Smooth muscle cell (in vitro differentiated cells): ENCODE results near the gene RLF. TPM values are rescaled to one million over a fixed set of nuclear protein-coding genes. Genes with fewer than 3 reads are reported as not detected.

Source experiments
- DNase-seq: peaks from one replicate; lab custom pipeline; 2025; ENCODE audit not compliant: unreplicated experiment; lab: John Stamatoyannopoulos, UW
- H2AFZ ChIP-seq: fragments of 200-600 bp; sonication (generic); 2 replicates; pipeline ENCODE4 v1.6.0; 2016; ENCODE audit warnings: antibody characterized with exemption, low read depth, mild to moderate bottlenecking
- H3F3A ChIP-seq: fragments of 200-600 bp; sonication (generic); 2 replicates; pipeline ENCODE4 v1.6.0; 2017; ENCODE audit warnings: antibody characterized with exemption, low read depth
- H3K27ac ChIP-seq: fragments of 200-600 bp; sonication (generic); 2 replicates; pipeline ENCODE4 v1.5.1; 2016; ENCODE audit warnings: low read depth, mild to moderate bottlenecking
- H3K27me3 ChIP-seq: fragments of 200-600 bp; sonication (generic); 2 replicates; pipeline ENCODE4 v1.6.1; 2016; ENCODE audit warnings: low read depth, mild to moderate bottlenecking
- H3K36me3 ChIP-seq: fragments of 200-600 bp; sonication (generic); 2 replicates; pipeline ENCODE4 v1.5.1; 2016; ENCODE audit warnings: low read depth
- H3K4me1 ChIP-seq: fragments of 200-600 bp; sonication (generic); 2 replicates; pipeline ENCODE4 v1.5.1; 2016; ENCODE audit warnings: low read depth
- H3K4me2 ChIP-seq: fragments of 200-600 bp; sonication (generic); 2 replicates; pipeline ENCODE4 v1.6.0; 2016; ENCODE audit warnings: mild to moderate bottlenecking
- H3K4me3 ChIP-seq: fragments of 200-600 bp; sonication (generic); 2 replicates; pipeline ENCODE4 v1.5.1; 2016; ENCODE audit warnings: mild to moderate bottlenecking
- H3K79me2 ChIP-seq: fragments of 200-600 bp; sonication (generic); 2 replicates; pipeline ENCODE4 v1.6.0; 2016; ENCODE audit warnings: low read depth, mild to moderate bottlenecking
- H3K9ac ChIP-seq: fragments of 200-600 bp; sonication (generic); 2 replicates; pipeline ENCODE4 v1.6.0; 2016; ENCODE audit warnings: low read depth
- H3K9me3 ChIP-seq: fragments of 200-600 bp; sonication (generic); replicated peaks from 2 replicates; pipeline ENCODE4 v1.5.1; 2016; ENCODE audit warnings: low read depth
- H4K20me1 ChIP-seq: fragments of 200-600 bp; sonication (generic); 2 replicates; pipeline ENCODE4 v1.6.0; 2016; ENCODE audit warnings: low read depth
- CTCF ChIP-seq: fragments of 200-600 bp; sonication (generic); IDR thresholded peaks from 2 replicates; pipeline ENCODE4 v1.5.1; 2017; ENCODE audit warnings: borderline replicate concordance, mild to moderate bottlenecking, antibody characterized with exemption; ENCODE audit not compliant: insufficient read depth, poor library complexity, severe bottlenecking
- WGBS: methylation state at CpG from one replicate; pipeline ENCODE4 v1.1.7; 2016; ENCODE audit warnings: low lambda C conversion rate; 5-methylcytosine and 5-hydroxymethylcytosine counted together
- polyA plus RNA-seq: library from polyadenylated mRNA; unstranded; fragments of >200 nt; fragmentation: Nextera tagmentation; extraction: Ambion mirVana; gene quantifications from 2 replicates; pipeline ENCODE4 v1.2.1, GENCODE V29; 2016
- total RNA-seq: library from RNA; depleted of rRNA; stranded (reverse); fragments of >200 nt; gene quantifications from 2 replicates; pipeline ENCODE4 v1.2.3, GENCODE V29; 2014

RLF gene
- total and polyA plus RNA-seq, 2 experiments from 2014 or later = 8.2 to 35.2 TPM

DNA sequence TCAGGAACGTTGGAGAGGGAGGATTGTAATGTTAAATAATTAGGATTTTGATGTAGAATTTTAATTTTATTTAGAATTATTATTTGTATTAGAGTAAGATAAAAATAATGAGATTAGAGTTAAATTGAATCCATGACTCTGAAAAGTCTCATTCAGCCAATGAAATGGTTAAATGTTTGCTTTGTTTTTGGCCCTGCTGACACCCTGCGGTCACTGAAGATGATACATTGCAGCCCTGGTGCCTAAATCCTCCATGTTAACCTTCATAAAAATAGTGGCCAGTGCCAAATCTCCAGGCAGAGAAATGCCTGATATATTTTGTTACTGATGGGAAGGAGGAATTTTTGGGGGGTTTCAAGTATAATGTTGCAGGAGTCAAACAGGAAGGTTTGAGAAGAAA, 27.3 kb upstream of the RLF start:
- Histone ChIP-seq H3K4me2 (no peak overlapping the region), H2AFZ (no peak overlapping the region), H3K36me3 (no peaks in the 10 kb centered on the region), H3K4me3 (no peak overlapping the region), H3K9me3 (no peaks in the 10 kb centered on the region), H3K79me2 (no peaks in the 10 kb centered on the region), H4K20me1 (no peaks in the 10 kb centered on the region), H3K27me3 (no peaks in the 10 kb centered on the region), H3K9ac (no peak overlapping the region), H3K4me1 (no peaks in the 10 kb centered on the region), H3F3A (no peaks in the 10 kb centered on the region), H3K27ac (no peak overlapping the region)
- DNase-seq = no peak
- whole genome bisulfite sequencing = 83% methylated on average over 2 of the region's 2 CpGs
- no peak for TF ChIP-seq CTCF

- peaks cover 12% of the 10 kb centered on the region for H3K27me3 ChIP-seq
- H3K27ac ChIP-seq = no peak overlapping the region
- no peak overlapping the region for H3K4me2 ChIP-seq
- H3K4me3 ChIP-seq = no peak overlapping the region
- H3F3A ChIP-seq = no peaks in the 10 kb centered on the region
- H3K36me3 ChIP-seq = no peaks in the 10 kb centered on the region
- no peaks in the 10 kb centered on the region for H3K79me2 ChIP-seq
- no peak for TF ChIP-seq CTCF
- H3K4me1 ChIP-seq = no peaks in the 10 kb centered on the region
- 86% methylated on average over 7 of the region's 7 CpGs for WGBS
- H3K9ac ChIP-seq = no peak overlapping the region
- H2AFZ ChIP-seq = peak overlapping the region; percentile 28
- DNase-seq = no peak
- H3K9me3 ChIP-seq = no peaks in the 10 kb centered on the region
- no peaks in the 10 kb centered on the region for H4K20me1 ChIP-seq
Measured at GRCh38 chr1:40140211-40140973, 20.8 kb upstream of the RLF start.

GRCh38 chr1:40141878-40142535, 19.2 kb upstream of the RLF start:
- WGBS = 22% methylated on average over 2 of the region's 2 CpGs
- no peak overlapping the region for H2AFZ ChIP-seq
- no peak overlapping the region for H3K4me3 ChIP-seq
- H3K27me3 ChIP-seq = peaks cover 28% of the 10 kb centered on the region
- H3K36me3 ChIP-seq = no peaks in the 10 kb centered on the region
- H3K9me3 ChIP-seq = no peaks in the 10 kb centered on the region
- no peaks in the 10 kb centered on the region for H3K4me1 ChIP-seq
- H3K4me2 ChIP-seq = no peak overlapping the region
- no peak for TF ChIP-seq CTCF
- no peaks in the 10 kb centered on the region for H4K20me1 ChIP-seq
- no peak for DNase-seq
- H3F3A ChIP-seq = no peaks in the 10 kb centered on the region
- H3K27ac ChIP-seq = no peak overlapping the region
- H3K79me2 ChIP-seq = no peaks in the 10 kb centered on the region
- H3K9ac ChIP-seq = no peak overlapping the region
